Cardiac septum (tissue), 1 donor: ENCODE data around the gene NUTF2. TPM values are rescaled to one million over a fixed set of nuclear protein-coding genes. Genes with fewer than 3 reads are reported as not detected.
"Not testable (repeated sequence)": the region's sequence is repeated elsewhere in the genome, so short reads cannot be mapped to it uniquely, and the experiment has no call there.

ENCODE experiments used
- DNase-seq: peaks from one replicate; pipeline ENCODE4 v3.0.0-alpha.2; 2020; ENCODE audit warnings: low spot score
- intact Hi-C: fragments of 100-400 bp; cut with DNase I; formaldehyde crosslinking; loops from one replicate; pipeline ENCODE4 v1.14.0; 2022
- total RNA-seq: library from RNA; stranded (reverse); fragmentation: NEBNext Ultra II Directional; extraction: Animal tissue kit (Norgen Biotek cat#: 25700); gene quantifications from one replicate; pipeline ENCODE4 v1.2.1, GENCODE V29; 2021
- donor health status: DM: no; HTN: no; CAD: no.

NUTF2 gene
- total RNA-seq, 1 donor from 2014 or later, result 87.1 TPM

GRCh38 chr16:67833415-67834241 is 13.1 kb upstream of the NUTF2 start:
- intact Hi-C loops, result loop anchor here (5.0 kb wide), 1 partner anchor 99 kb away; the partner anchor contains the start of gene CTRL
- peak; percentile 98 for DNase-seq

- DNase-seq, result no peak
- intact Hi-C loops, result loop anchor here (5.0 kb wide), 1 partner anchor 98 kb away; the partner anchor contains the start of gene CTRL
Observed at GRCh38 chr16:67834242-67834614, 12.5 kb upstream of the NUTF2 start.

- intact Hi-C loops, DNase-seq: not testable (repeated sequence)
Observed at GRCh38 chr16:67837190-67837589, 9.5 kb upstream of the NUTF2 start.

- intact Hi-C loops, result no loop called here
- DNase-seq, result no peak
Observed at GRCh38 chr16:67837811-67838210, 8.9 kb upstream of the NUTF2 start.

- intact Hi-C loops, result no loop called here
- no peak for DNase-seq
Observed at GRCh38 chr16:67841198-67841815, 5.4 kb upstream of the NUTF2 start.

GRCh38 chr16:67841816-67842508 is 4.8 kb upstream of the NUTF2 start, which contains the start of gene THAP11:
Gene THAP11 (plus strand): TSS chr16:67842320. CDS start chr16:67842555, 235 bp downstream.
- peak; percentile 97 for DNase-seq
- intact Hi-C loops, result loop anchor here (2.0 kb wide), 1 partner anchor 31 kb away; the partner anchor contains the start of gene EDC4

- no peak for DNase-seq
- intact Hi-C loops, result loop anchor here (2.0 kb wide), 1 partner anchor 30 kb away; the partner anchor contains the start of gene EDC4
Observed at GRCh38 chr16:67842509-67843342, 4.0 kb upstream of the NUTF2 start.

GRCh38 chr16:67843343-67843765 is 3.4 kb upstream of the NUTF2 start:
- intact Hi-C loops, result loop anchor here (2.0 kb wide), 1 partner anchor 29 kb away; the partner anchor contains the start of gene EDC4
- no peak for DNase-seq

- intact Hi-C loops, result no loop called here
- DNase-seq, result no peak
Observed at GRCh38 chr16:67844497-67844896, 2.2 kb upstream of the NUTF2 start.

GRCh38 chr16:67845291-67846062 is 1.3 kb upstream of the NUTF2 start:
- DNase-seq, result no peak
- intact Hi-C loops, result loop anchor here (2.0 kb wide), 1 partner anchor 17 kb away; no protein-coding TSS in a partner anchor

- DNase-seq, result no peak
- intact Hi-C loops, result loop anchor here (2.0 kb wide), 1 partner anchor 17 kb away; no protein-coding TSS in a partner anchor
Observed at GRCh38 chr16:67846063-67846319, 742 bp upstream of the NUTF2 start.

GRCh38 chr16:67847064-67847861 is 530 bp downstream of the NUTF2 start, which contains the start of gene CENPT:
Gene CENPT (minus strand): TSS chr16:67847693. CDS start chr16:67833859, 13,834 bp downstream.
- intact Hi-C loops, result loop anchor here (2.0 kb wide), 1 partner anchor 16 kb away; no protein-coding TSS in a partner anchor
- DNase-seq, result no peak

GRCh38 chr16:67848118-67848517 is 1.4 kb downstream of the NUTF2 start:
- intact Hi-C loops, result no loop called here
- DNase-seq, result no peak

GRCh38 chr16:67853670-67854069 is 6.9 kb downstream of the NUTF2 start:
- intact Hi-C loops, result no loop called here

GRCh38 chr16:67855789-67856188 is 9.1 kb downstream of the NUTF2 start:
- intact Hi-C loops, result no loop called here
- no peak for DNase-seq

More at GRCh38 chr16:67853670-67854069, 6.9 kb downstream of the NUTF2 start:
- no peak for DNase-seq

- intact Hi-C loops, result no loop called here
- no peak for DNase-seq
Observed at GRCh38 chr16:67856927-67857546, 10.3 kb downstream of the NUTF2 start.
